GM19043 (cell line): Measurements from ENCODE around the gene WDFY2.

ENCODE experiments used
- ATAC-seq: cut with Tn5 transposase; IDR thresholded peaks from one replicate; pipeline ENCODE4 v1.9.1; 2021; ENCODE audit warnings: low read depth; ENCODE audit not compliant: unreplicated experiment

Gene WDFY2

DNA sequence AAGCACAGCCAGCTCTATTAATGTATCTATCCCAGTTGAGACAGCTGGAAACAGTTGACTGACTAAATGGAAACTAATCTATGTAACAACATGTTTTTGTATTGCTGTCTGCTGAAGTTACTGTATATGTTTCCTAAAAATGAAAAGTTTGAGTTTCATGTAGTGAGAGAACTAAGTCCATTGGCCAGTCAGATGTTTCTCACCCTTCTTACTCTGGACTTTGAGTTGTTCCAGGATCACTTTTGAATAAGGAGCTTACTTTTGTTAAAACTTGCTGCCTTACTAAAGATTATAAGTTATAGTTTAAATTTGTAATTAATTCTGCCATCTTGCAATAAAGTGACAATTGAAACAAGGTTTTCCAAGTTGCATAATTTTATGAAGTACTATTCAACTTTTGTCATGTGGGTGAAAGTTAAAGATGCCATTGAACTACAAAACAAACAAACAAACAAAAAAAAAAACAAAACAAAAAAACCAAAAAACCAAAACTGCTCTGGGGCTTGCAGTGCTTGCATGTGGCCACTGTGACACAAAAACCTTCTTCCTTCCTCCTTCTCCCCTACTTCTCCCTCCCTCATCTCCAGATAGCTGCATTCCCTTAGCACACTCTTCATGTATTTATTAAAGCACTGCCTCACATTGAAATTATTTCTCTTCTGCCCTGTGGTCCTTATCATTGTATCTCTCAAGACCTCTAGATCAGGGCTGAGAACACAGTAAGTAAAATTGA, 15.3 kb downstream of the WDFY2 start:
- no peak for ATAC-seq

- no peak for ATAC-seq
Observed at GRCh38 chr13:51600703-51601102, 16.4 kb downstream of the WDFY2 start.

DNA sequence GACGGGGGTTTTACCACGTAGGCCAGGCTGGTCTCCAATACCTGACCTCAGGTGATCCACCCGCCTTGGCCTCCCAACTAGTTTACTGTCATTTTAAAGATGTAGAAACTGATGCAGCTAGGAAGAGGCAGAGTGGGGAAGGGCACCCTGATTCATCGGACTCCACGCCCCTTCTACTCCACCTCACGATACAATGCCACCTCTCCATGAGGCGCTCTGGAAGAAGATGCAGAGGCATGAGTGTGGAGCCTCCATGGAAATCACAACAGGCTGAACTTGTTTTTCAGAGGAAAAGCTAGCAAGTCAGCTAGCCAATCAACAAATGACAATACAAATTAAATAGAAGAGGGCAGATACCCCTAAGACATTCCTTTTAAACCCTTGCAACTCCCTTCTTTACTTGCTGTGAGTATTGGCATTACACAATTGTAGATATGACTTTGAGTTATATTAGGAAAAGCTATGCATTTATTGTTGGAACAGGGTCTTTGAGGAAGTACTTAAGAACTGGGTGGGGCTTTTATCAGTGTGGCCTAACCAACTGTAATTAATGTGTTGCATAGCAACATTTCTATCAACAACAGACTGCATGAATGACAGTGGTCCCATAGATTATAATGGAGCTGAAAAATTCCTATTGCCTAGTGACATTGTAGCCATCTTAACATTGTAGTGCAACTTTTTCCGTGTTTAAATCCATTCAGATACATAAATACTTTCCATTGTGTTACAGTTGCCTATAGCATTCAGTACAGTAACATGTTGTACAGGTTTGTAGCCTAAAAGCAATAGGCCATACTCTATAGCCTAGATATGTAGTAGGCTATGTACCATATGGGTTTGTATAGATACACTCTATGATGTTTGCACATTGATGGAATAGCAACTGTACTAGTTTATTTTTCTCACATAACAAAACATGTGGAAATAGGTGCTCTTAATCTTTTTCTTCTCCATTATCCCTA, 17.6 kb downstream of the WDFY2 start:
- no peak for ATAC-seq

DNA sequence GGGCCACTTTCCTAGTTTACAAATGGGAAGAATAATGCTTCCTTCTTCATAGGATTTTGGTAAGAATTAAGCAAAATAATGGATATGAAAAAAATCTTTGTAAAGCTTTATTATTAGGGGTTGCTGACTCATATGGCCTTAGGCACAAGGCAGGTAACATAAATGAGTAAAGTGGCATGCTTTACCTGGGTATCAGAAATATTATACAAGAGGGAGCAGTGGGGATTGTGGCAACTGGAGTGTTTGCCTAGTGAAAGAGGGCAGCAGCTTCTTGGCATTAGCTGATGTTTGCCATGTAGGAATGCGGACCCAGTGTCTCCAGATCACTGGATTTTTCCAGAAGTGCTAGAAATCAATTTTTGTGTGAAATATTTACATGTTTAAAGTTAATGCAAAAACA, 19.5 kb downstream of the WDFY2 start:
- ATAC-seq, result no peak

DNA sequence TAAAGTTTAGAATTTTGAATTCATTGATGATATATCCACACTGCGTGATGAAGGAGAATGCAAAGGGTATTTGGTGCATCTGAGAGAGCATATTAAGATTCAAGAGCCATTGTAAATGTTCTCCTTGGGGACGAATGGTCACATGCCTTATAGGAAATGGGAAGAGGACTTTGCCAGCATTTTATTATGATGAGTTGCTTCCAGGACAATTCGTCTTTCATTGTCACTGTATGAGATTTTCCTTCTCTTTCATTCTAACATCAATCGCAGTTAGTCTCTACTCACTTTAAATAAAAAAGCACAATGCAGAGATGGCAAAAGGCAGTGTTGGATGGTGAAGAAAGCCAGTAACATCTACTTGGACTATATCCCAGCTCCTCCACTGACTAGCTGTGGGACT, 21.4 kb downstream of the WDFY2 start:
- no peak for ATAC-seq

DNA sequence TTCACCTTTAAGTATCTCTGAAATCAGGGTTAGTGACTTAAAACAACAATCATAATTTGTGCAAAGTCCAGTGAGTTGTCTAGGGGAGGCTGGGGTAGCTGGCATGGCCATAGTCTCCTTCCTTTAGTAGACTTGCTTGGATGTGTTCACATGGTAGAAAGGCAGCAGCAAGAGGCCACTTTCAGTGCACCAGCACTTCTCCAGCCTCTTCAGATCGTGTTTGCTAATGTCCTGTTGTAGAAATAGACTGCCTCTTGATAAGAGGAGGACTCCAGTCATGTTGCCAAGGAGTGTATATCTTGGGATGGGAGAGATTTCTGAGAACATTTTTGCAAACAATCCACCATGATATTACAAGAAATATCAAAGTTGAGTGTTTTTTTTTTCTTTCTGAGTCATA, 22.9 kb downstream of the WDFY2 start:
- ATAC-seq, result no peak

- ATAC-seq, result no peak
Observed at GRCh38 chr13:51608857-51609406, 24.7 kb downstream of the WDFY2 start.

DNA sequence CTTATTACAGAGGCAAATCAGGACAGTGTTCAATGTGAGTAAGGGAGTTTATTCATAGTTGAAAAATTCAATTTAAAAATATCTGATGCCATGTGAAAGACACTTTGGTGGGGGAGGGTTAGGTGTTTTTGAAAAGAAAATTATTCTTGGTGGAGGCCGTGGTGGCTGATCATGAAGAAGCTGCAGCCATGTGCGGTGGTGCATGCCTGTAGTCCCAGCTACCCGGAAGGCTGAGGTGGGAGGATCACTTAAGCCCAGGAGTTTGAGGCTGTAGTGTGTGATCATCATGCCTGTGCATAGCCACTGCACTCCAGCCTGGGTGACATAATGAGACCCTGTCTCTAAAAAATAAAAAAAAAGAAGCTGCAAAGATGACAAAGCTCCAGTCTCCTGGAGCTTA, 28.6 kb downstream of the WDFY2 start:
- no peak for ATAC-seq

DNA sequence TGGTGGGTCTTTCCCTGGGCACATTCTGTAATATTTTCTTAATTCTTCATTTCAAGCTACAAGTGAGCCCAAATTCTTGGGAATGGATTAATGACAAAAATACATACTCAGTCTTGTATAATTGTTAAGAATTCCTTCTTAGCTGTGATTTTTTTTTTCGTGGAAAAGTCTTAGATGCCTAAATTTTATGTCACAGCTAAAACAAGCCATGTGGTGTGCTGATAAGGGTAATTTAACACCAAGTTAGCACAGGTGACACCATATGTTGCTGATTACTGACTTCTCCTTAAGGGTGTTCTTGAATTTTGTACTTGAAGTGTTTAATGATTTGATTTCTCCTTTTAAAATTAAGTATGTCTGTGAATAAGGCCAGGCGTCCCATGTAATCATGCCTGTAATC, 29.3 kb downstream of the WDFY2 start:
- no peak for ATAC-seq

- ATAC-seq, result peak; percentile 79
Observed at GRCh38 chr13:51614350-51614786, 30.1 kb downstream of the WDFY2 start.

GRCh38 chr13:51618626-51619025, 34.4 kb downstream of the WDFY2 start:
- ATAC-seq, result no peak

DNA sequence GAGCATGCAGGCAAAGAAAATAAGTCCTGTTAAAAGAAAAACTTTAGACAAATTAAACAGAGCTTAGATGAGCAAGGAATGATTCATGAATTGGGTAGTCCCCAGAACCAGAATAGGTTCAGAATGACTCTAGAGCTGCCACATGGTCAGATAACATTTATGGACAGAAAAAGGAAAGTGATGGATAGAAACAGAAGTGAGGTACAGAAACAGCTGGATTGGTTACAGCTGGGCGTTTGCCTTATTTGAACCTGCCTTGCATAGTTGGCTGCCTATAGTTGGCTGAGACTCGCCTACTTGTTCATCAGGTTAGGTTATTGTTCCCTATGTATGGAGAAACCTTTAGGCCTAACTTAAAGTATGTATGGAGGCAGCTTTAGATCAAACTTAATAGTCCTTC, 35.4 kb downstream of the WDFY2 start:
- no peak for ATAC-seq

GRCh38 chr13:51620165-51620983, 36.1 kb downstream of the WDFY2 start:
- ATAC-seq, result no peak

DNA sequence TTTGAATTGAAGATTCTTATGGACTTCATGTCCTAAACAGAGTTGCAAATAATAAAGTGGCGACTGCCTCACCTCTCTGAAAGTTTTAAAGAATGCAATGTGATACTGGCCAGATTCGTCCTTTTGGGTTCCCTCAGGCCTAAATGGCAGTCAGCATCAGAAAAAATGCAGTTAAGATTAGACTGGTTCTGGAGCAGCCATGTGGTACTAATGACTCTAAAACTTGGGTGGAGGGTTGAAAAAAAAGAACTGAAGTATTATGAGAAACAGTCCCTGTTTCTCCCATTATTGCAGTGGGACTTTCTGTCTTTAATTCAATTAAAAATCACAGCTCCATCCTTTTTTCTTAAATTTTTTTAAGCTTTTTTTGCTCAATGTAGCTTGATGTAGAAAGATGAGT, 37.3 kb downstream of the WDFY2 start:
- no peak for ATAC-seq

DNA sequence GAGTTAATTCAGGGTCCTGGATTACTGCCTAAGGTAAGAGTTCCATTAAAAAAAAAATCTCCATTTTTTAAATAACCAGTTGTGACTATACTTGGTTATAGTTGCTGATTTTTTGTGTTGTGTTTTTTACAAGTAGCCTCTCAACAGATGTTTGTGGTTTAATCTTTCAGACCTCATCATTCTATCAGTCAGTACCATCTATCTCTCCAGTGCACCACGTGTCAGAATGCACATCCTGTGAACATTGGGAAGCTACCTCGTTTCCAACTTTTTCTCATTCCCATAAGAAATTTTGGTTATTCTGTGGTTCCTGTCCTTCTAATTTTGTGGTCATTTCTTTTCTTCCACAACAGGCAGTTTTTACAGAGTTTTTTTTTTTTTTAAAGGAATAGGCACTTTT, 39.2 kb downstream of the WDFY2 start:
- ATAC-seq, result no peak

DNA sequence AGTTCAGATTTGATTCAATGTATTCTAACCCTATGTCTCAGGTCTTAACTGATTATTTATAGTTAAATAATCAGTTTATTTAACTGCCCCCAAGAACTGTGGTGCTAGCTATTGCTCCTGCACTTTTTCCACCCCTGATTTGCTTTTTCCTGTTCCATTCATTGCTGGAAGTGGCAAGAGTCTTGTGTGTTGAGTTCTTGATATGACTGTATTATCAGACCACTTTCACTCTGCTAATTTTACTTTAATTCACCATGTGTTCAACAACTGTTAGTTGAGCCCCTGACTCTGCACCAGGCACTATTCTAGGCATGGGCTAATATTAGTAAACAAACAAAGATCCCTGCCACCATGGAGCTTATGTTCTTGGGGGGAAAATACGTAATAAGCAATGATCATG, 39.9 kb downstream of the WDFY2 start:
- no peak for ATAC-seq

DNA sequence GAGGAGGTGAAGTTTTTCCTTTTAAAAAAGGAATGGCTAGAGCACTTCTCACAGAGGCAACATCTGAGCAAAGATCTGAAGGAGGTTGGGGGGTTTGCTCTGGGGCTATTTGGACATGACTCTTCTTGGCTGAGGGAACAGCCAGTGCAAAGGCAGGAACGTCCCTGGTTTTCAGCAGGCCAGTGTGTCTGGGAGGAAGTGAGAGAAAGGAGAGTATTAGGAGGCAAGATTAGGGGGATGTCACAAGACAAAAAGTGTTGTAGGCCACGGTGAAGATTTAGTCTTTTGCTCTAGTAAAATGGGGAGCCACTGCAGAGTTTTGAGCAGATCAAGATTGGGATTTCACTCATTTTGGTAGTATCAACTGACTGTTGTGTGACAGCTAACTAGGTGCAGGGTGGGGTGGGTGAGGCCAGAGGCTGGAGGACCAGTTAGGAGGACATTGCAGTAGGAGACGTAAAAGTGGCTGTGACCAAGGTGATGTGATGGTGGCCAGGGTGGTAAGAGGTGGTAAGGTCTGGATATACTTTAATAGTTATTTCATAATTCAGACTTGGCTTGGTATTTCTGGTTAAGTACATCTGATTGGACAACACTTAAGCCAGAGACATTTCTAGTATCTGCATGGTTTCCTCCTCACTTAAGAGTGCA, 40.6 kb downstream of the WDFY2 start:
- no peak for ATAC-seq

- ATAC-seq, result no peak
Observed at GRCh38 chr13:51625555-51626345, 41.5 kb downstream of the WDFY2 start.

DNA sequence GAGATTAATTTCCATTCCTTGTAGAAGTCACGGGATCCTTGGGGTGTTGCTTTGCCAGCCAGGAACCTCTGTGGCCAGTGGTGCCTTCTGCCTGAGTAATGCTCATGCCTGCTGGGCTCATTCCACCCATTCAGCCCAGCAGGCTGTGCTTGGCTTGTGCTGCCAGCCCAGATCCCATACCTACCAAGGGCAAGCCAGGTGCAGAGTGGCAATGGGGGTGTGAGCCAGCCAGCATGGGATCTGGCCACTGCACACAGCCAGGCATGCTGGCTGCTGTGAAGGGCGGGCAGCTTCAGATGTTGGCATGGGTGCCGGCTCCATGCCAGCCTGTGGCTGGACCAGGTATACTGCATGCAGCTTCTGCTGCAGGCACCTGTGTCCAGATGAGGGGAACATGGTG, 42.5 kb downstream of the WDFY2 start:
- no peak for ATAC-seq
